ENCODE results near the gene GAL3ST3.
"Not testable (repeated sequence)": the region's sequence is repeated elsewhere in the genome, so short reads cannot be mapped to it uniquely, and the experiment has no call there.

The GAL3ST3 gene, protein sequence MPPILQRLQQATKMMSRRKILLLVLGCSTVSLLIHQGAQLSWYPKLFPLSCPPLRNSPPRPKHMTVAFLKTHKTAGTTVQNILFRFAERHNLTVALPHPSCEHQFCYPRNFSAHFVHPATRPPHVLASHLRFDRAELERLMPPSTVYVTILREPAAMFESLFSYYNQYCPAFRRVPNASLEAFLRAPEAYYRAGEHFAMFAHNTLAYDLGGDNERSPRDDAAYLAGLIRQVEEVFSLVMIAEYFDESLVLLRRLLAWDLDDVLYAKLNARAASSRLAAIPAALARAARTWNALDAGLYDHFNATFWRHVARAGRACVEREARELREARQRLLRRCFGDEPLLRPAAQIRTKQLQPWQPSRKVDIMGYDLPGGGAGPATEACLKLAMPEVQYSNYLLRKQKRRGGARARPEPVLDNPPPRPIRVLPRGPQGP

DNA sequence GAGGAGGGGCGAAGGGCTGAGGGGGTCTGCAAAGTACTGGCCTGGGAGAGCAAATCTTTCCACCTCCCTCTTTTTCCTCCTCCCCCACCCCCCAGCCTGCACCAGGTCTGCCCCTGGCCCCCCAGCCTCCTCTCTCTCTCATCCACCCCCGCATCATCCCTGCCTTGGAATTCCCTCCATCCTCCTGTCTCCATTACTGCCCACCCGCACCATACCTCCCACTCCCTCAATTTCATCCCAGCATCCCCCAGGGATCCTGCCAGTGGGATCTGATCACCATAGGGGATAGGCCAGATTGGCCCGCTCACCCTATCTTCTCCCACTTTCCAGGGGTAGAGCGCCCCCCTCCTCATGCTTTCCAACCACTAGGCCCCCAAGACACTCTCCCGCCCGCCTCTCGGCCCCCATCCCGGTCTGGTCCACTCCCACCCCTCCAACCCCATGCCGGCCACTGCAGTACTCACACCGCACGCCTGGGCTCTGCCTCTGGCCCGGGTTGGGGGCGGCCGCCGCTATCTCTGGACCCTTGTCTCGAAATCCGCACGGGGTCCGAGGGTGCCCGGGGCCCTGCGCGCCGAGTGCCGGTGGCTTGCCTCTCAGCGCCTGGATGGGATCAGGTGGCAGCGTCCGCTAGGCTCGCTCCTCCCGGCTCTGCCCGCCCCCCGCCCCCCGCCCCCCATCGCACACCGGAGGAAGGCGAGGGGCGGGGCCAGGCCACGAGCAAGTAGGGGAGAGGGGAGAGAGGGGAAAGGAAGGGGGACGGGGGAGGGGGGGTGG lies at the start of gene GAL3ST3:
Gene GAL3ST3, minus strand, starts transcription at position 615 of the 777 bp plus-strand sequence. CDS start 3,746 bp downstream, outside the sequence.
- H3K4me2 ChIP-seq (ENCODE audit: low read length): no peak within 1 kb of the TSS; the same call in 1 of the 2 replicates
- H3K27me3 ChIP-seq (ENCODE audit: insufficient read depth, low read length): peaks cover 5% of the 10 kb centered on the region; the same call in 1 of the 2 replicates
- H4K20me1 ChIP-seq (ENCODE audit: insufficient read depth, low read length): no peaks in the 10 kb centered on the region
- no peaks in the 10 kb centered on the region for H3K9me3 ChIP-seq (ENCODE audit: low read length)
- H3K4me3 ChIP-seq (ENCODE audit: low read depth, low read length, poor library complexity, severe bottlenecking): no peak within 1 kb of the TSS
- no peak within 1 kb of the TSS for H3K9ac ChIP-seq (ENCODE audit: low read length)
- H3K79me2 ChIP-seq (ENCODE audit: insufficient read depth, low read length): peaks cover 15% of the 10 kb centered on the region
- no peak within 1 kb of the TSS for H3K27ac ChIP-seq (ENCODE audit: low read depth, low read length, poor library complexity, severe bottlenecking)
- peaks cover 5% of the 10 kb centered on the region; the same call in 1 of the 2 replicates for H3K36me3 ChIP-seq (ENCODE audit: insufficient read depth, low read length)
- no peak within 1 kb of the TSS for H2AFZ ChIP-seq (ENCODE audit: low read length)
- no peaks in the 10 kb centered on the region for H3K9me2 ChIP-seq (ENCODE audit: low read depth, low read length)
- no peak for TF ChIP-seq EZH2 (IDR thresholded peaks at IDR 0.05; ENCODE audit: borderline replicate concordance, low read length)
- TF ChIP-seq, protein P1, sequence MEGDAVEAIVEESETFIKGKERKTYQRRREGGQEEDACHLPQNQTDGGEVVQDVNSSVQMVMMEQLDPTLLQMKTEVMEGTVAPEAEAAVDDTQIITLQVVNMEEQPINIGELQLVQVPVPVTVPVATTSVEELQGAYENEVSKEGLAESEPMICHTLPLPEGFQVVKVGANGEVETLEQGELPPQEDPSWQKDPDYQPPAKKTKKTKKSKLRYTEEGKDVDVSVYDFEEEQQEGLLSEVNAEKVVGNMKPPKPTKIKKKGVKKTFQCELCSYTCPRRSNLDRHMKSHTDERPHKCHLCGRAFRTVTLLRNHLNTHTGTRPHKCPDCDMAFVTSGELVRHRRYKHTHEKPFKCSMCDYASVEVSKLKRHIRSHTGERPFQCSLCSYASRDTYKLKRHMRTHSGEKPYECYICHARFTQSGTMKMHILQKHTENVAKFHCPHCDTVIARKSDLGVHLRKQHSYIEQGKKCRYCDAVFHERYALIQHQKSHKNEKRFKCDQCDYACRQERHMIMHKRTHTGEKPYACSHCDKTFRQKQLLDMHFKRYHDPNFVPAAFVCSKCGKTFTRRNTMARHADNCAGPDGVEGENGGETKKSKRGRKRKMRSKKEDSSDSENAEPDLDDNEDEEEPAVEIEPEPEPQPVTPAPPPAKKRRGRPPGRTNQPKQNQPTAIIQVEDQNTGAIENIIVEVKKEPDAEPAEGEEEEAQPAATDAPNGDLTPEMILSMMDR (IDR thresholded peaks at IDR 0.05; ENCODE audit: low read length): no peak
- H3F3A ChIP-seq (ENCODE audit: insufficient read depth, low read length): no peaks in the 10 kb centered on the region
- peaks cover 35% of the 10 kb centered on the region for H3K4me1 ChIP-seq (ENCODE audit: insufficient read depth, low read length, severe bottlenecking)

DNA sequence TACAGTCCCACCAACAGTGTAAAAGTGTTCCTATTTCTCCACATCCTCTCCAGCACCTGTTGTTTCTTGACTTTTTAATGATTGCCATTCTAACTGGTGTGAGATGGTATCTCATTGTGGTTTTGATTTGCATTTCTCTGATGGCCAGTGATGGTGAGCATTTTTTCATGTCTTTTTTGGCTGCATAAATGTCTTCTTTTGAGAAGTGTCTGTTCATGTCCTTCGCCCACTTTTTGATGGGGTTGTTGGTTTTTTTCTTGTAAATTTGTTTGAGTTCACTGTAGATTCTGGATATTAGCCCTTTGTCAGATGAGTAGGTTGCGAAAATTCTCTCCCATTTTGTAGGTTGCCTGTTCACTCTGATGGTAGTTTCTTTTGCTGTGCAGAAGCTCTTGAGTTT lies 43.2 kb upstream of the GAL3ST3 start:
- peaks cover 20% of the 10 kb centered on the region for H3K36me3 ChIP-seq (ENCODE audit: insufficient read depth, low read length)
- not testable (repeated sequence) for H3K9ac ChIP-seq (ENCODE audit: low read length); H3K9me3 ChIP-seq (ENCODE audit: low read length); H3K4me3 ChIP-seq (ENCODE audit: low read depth, low read length, poor library complexity, severe bottlenecking); H4K20me1 ChIP-seq (ENCODE audit: insufficient read depth, low read length); H3K9me2 ChIP-seq (ENCODE audit: low read depth, low read length); H3K27ac ChIP-seq (ENCODE audit: low read depth, low read length, poor library complexity, severe bottlenecking); H3K4me2 ChIP-seq (ENCODE audit: low read length); H3F3A ChIP-seq (ENCODE audit: insufficient read depth, low read length); H3K27me3 ChIP-seq (ENCODE audit: insufficient read depth, low read length); H2AFZ ChIP-seq (ENCODE audit: low read length)
- peaks cover 43% of the 10 kb centered on the region for H3K4me1 ChIP-seq (ENCODE audit: insufficient read depth, low read length, severe bottlenecking)
- peaks cover 33% of the 10 kb centered on the region for H3K79me2 ChIP-seq (ENCODE audit: insufficient read depth, low read length)

DNA sequence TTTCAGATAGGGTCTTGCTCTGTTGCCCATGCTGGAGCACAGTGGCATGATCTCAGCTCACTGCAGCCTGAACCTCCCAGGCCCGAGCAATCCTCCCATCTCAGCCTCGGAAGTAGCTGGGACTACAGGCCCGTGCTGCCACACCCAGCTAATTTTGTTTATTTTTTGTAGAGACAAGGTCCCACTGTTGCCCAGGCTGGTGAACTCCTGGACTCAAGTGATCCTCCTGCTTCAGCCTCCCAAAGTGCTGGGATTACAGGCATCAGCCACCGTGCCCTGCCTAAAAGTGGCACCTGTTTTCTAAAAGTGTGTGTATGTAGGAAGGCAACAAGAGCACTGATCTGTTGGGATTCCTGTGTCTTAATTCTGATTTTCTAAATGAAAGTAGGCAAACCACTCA lies 41.3 kb upstream of the GAL3ST3 start:
- no peak overlapping the region for H2AFZ ChIP-seq (ENCODE audit: low read length)
- H3K9me3 ChIP-seq (ENCODE audit: low read length): no peaks in the 10 kb centered on the region
- no peaks in the 10 kb centered on the region for H4K20me1 ChIP-seq (ENCODE audit: insufficient read depth, low read length)
- peaks cover 43% of the 10 kb centered on the region for H3K4me1 ChIP-seq (ENCODE audit: insufficient read depth, low read length, severe bottlenecking)
- no peaks in the 10 kb centered on the region for H3K27me3 ChIP-seq (ENCODE audit: insufficient read depth, low read length)
- TF ChIP-seq, protein P1 (IDR thresholded peaks at IDR 0.05; ENCODE audit: low read length): no peak
- TF ChIP-seq EZH2 (IDR thresholded peaks at IDR 0.05; ENCODE audit: borderline replicate concordance, low read length): no peak
- no peak overlapping the region for H3K27ac ChIP-seq (ENCODE audit: low read depth, low read length, poor library complexity, severe bottlenecking)
- no peak overlapping the region for H3K9ac ChIP-seq (ENCODE audit: low read length)
- H3K79me2 ChIP-seq (ENCODE audit: insufficient read depth, low read length): peaks cover 43% of the 10 kb centered on the region
- H3F3A ChIP-seq (ENCODE audit: insufficient read depth, low read length): 0 out of 2 replicates have a peak, but pooled peaks cover 3% of the 10 kb centered on the region
- H3K36me3 ChIP-seq (ENCODE audit: insufficient read depth, low read length): peaks cover 20% of the 10 kb centered on the region
- no peak overlapping the region for H3K4me2 ChIP-seq (ENCODE audit: low read length)
- H3K9me2 ChIP-seq (ENCODE audit: low read depth, low read length): no peaks in the 10 kb centered on the region
- no peak overlapping the region for H3K4me3 ChIP-seq (ENCODE audit: low read depth, low read length, poor library complexity, severe bottlenecking)

All from OCI-LY1 (cell line).